Breast epithelium (tissue), 3 donors: ENCODE results near the gene LYRM4.

Experiments used
- CTCF ChIP-seq, 3 donors: fragments of 450-650 bp; IDR thresholded peaks; one replicate each; pipeline ENCODE4 v1.5.1; 2016 to 2017; ENCODE audit warnings: antibody characterized with exemption in 3 of 3, mild to moderate bottlenecking in 3 of 3, moderate library complexity in 3 of 3
- POLR2A ChIP-seq: fragments of 450-650 bp; IDR thresholded peaks from one replicate; pipeline ENCODE4 v1.6.1; 2016; ENCODE audit warnings: antibody characterized with exemption, mild to moderate bottlenecking, moderate library complexity
- POLR2AphosphoS5 ChIP-seq, 3 donors: sonication (generic); formaldehyde crosslinking; IDR thresholded peaks; one replicate each; pipeline ENCODE4 v1.6.1; 2017; ENCODE audit warnings: antibody characterized with exemption in 3 of 3

- TF ChIP-seq POLR2AphosphoS5 (IDR thresholded peaks at IDR 0.05) (no peak), CTCF (IDR thresholded peaks at IDR 0.05) (no peak), POLR2A (no peak)
Observed at GRCh38 chr6:5275497-5275896, 14.7 kb upstream of the LYRM4 start.
